Stimulated activated CD8-positive, alpha-beta memory T cell treated with anti-CD3 and anti-CD28 coated beads, Interleukin-4, amount 100 ng/mL, for 1 hour (primary cell): ENCODE data around the gene SERPINB7.

ENCODE experiments used
- DNase-seq, 2 donors: peaks; one replicate each; pipeline ENCODE4 v3.0.0-alpha.2; 2020; ENCODE audit warnings: low read depth in 2 of 2, low spot score in 1 of 2

The SERPINB7 gene

GRCh38 chr18:63787673-63788072, 12.5 kb downstream of the SERPINB7 start:
- DNase-seq, result no peak

- peak; percentile 1 to 21 for DNase-seq
Measured at GRCh38 chr18:63788447-63789096, 13.4 kb downstream of the SERPINB7 start.

- DNase-seq, result no peak
Measured at GRCh38 chr18:63789327-63789726, 14.1 kb downstream of the SERPINB7 start.

- DNase-seq, result no peak
Measured at GRCh38 chr18:63795606-63796005, 20.4 kb downstream of the SERPINB7 start.

GRCh38 chr18:63799189-63799588, 24.0 kb downstream of the SERPINB7 start:
- DNase-seq, result no peak

GRCh38 chr18:63801343-63801742, 26.1 kb downstream of the SERPINB7 start:
- DNase-seq, result no peak

GRCh38 chr18:63808125-63808524, 32.9 kb downstream of the SERPINB7 start:
- no peak for DNase-seq

GRCh38 chr18:63817441-63818051, 42.3 kb downstream of the SERPINB7 start:
- no peak for DNase-seq

GRCh38 chr18:63818212-63818611, 43.0 kb downstream of the SERPINB7 start:
- no peak for DNase-seq

GRCh38 chr18:63819786-63820185, 44.6 kb downstream of the SERPINB7 start:
- no peak for DNase-seq

- DNase-seq, result no peak
Measured at GRCh38 chr18:63820694-63821093, 45.5 kb downstream of the SERPINB7 start.

GRCh38 chr18:63823516-63824219, 48.5 kb downstream of the SERPINB7 start:
- DNase-seq, result no peak

- DNase-seq, result no peak
Measured at GRCh38 chr18:63824220-63824525, 49.0 kb downstream of the SERPINB7 start.

GRCh38 chr18:63828120-63828519, 52.9 kb downstream of the SERPINB7 start:
- no peak for DNase-seq

- DNase-seq, result no peak
Measured at GRCh38 chr18:63828656-63829055, 53.4 kb downstream of the SERPINB7 start.

GRCh38 chr18:63829886-63830285, 54.7 kb downstream of the SERPINB7 start:
- no peak for DNase-seq

- DNase-seq, result no peak
Measured at GRCh38 chr18:63831080-63831788, 56.0 kb downstream of the SERPINB7 start.

GRCh38 chr18:63832470-63832869, 57.3 kb downstream of the SERPINB7 start:
- DNase-seq, result no peak

- DNase-seq, result no peak
Measured at GRCh38 chr18:63834471-63835113, 59.4 kb downstream of the SERPINB7 start.

GRCh38 chr18:63836456-63836855, 61.2 kb downstream of the SERPINB7 start:
- no peak for DNase-seq

GRCh38 chr18:63837590-63837989, 62.4 kb downstream of the SERPINB7 start:
- DNase-seq, result no peak
